OCI-LY1 (cell line): Measurements from ENCODE around the gene MCC.

Experiments
- H2AFZ ChIP-seq: fragments of 200-600 bp; sonication (generic), shearing (Covaris generic); 2 replicates; pipeline ENCODE4 v1.6.0; 2014; ENCODE audit warnings: antibody characterized with exemption, mild to moderate bottlenecking, low read length
- H3F3A ChIP-seq: fragments of 200-600 bp; sonication (generic), shearing (Covaris generic); 2 replicates; pipeline ENCODE4 v1.6.0; 2014; ENCODE audit warnings: mild to moderate bottlenecking, antibody characterized with exemption, low read length, moderate library complexity; ENCODE audit not compliant: insufficient read depth
- H3K27ac ChIP-seq: fragments of 200-600 bp; sonication (generic); 2 replicates; pipeline ENCODE4 v1.5.1; 2014; ENCODE audit warnings: low read length, mixed run types, mild to moderate bottlenecking, low read depth; ENCODE audit not compliant: poor library complexity, severe bottlenecking
- H3K27me3 ChIP-seq: fragments of 200-600 bp; sonication (generic); 2 replicates; pipeline ENCODE4 v1.6.0; 2014; ENCODE audit warnings: antibody characterized with exemption, mild to moderate bottlenecking, low read length, moderate library complexity; ENCODE audit not compliant: insufficient read depth
- H3K36me3 ChIP-seq: fragments of 200-600 bp; sonication (generic); 2 replicates; pipeline ENCODE4 v1.6.1; 2014; ENCODE audit warnings: mild to moderate bottlenecking, antibody characterized with exemption, low read length, moderate library complexity, mixed read lengths; ENCODE audit not compliant: insufficient read depth
- H3K4me1 ChIP-seq: fragments of 200-600 bp; sonication (generic); 2 replicates; pipeline ENCODE4 v1.5.1; 2014; ENCODE audit warnings: mild to moderate bottlenecking, low read length, moderate library complexity; ENCODE audit not compliant: insufficient read depth, severe bottlenecking
- H3K4me2 ChIP-seq: fragments of 200-600 bp; sonication (generic), shearing (Covaris generic); 2 replicates; pipeline ENCODE4 v1.6.1; 2014; ENCODE audit warnings: low read length
- H3K4me3 ChIP-seq: fragments of 200-600 bp; sonication (generic); 2 replicates; pipeline ENCODE4 v1.5.1; 2014; ENCODE audit warnings: low read length, low read depth, mild to moderate bottlenecking, mixed read lengths; ENCODE audit not compliant: poor library complexity, severe bottlenecking
- H3K79me2 ChIP-seq: fragments of 200-600 bp; shearing (Covaris generic); 2 replicates; pipeline ENCODE4 v1.6.1; 2016; ENCODE audit warnings: mixed run types, low read length, mixed read lengths; ENCODE audit not compliant: insufficient read depth
- H3K9ac ChIP-seq: fragments of 200-600 bp; sonication (generic), shearing (Covaris generic); 2 replicates; pipeline ENCODE4 v1.6.1; 2014; ENCODE audit warnings: mild to moderate bottlenecking, low read length, mixed read lengths
- H3K9me2 ChIP-seq: fragments of 200-600 bp; sonication (generic), shearing (Covaris generic); 2 replicates; pipeline ENCODE4 v1.6.1; 2014; ENCODE audit warnings: low read depth, mild to moderate bottlenecking, low read length, mixed read lengths
- H3K9me3 ChIP-seq: fragments of 200-600 bp; shearing (Covaris generic); 2 replicates; pipeline ENCODE4 v1.6.1; 2014; ENCODE audit warnings: low read length, mixed read lengths
- H4K20me1 ChIP-seq: fragments of 200-600 bp; sonication (generic), shearing (Covaris generic); 2 replicates; pipeline ENCODE4 v1.6.0; 2016; ENCODE audit warnings: mild to moderate bottlenecking, low read length; ENCODE audit not compliant: insufficient read depth
- CTCF ChIP-seq: fragments of 200-600 bp; sonication (generic), shearing (Covaris generic); IDR thresholded peaks from 2 replicates; pipeline ENCODE4 v1.5.1; 2017; ENCODE audit warnings: mild to moderate bottlenecking, antibody characterized with exemption, low read length, moderate library complexity, mixed read lengths
- EZH2 ChIP-seq: fragments of 200-600 bp; sonication (generic), shearing (Covaris generic); IDR thresholded peaks from 2 replicates; pipeline ENCODE4 v1.8.0; 2017; ENCODE audit warnings: borderline replicate concordance, mixed run types, mild to moderate bottlenecking, antibody characterized with exemption, low read length, moderate library complexity, mixed read lengths

The MCC gene

GRCh38 chr5:113047733-113048652 is 440.3 kb downstream of the MCC start:
- Histone ChIP-seq H3F3A (no peaks in the 10 kb centered on the region), H3K4me2 (0 out of 2 replicates have a peak overlapping the region, but pooled peaks have one; percentile 24), H3K9me2 (no peaks in the 10 kb centered on the region), H3K4me1 (peaks cover 6% of the 10 kb centered on the region), H2AFZ (no peak overlapping the region), H3K36me3 (no peaks in the 10 kb centered on the region), H3K27me3 (no peaks in the 10 kb centered on the region), H3K9ac (no peak overlapping the region), H3K9me3 (no peaks in the 10 kb centered on the region), H4K20me1 (no peaks in the 10 kb centered on the region), H3K79me2 (no peaks in the 10 kb centered on the region), H3K4me3 (no peak overlapping the region), H3K27ac (no peak overlapping the region)
- TF ChIP-seq EZH2 (no peak), CTCF (no peak)

GRCh38 chr5:113047234-113047633 is 441.0 kb downstream of the MCC start:
- no peaks in the 10 kb centered on the region for H3K36me3 ChIP-seq
- H3K79me2 ChIP-seq, result no peaks in the 10 kb centered on the region
- no peaks in the 10 kb centered on the region for H3K27me3 ChIP-seq
- no peaks in the 10 kb centered on the region for H4K20me1 ChIP-seq
- no peaks in the 10 kb centered on the region for H3K9me2 ChIP-seq
- H3F3A ChIP-seq, result no peaks in the 10 kb centered on the region
- TF ChIP-seq CTCF, result no peak
- no peak overlapping the region for H3K4me2 ChIP-seq
- H3K4me3 ChIP-seq, result no peak overlapping the region
- H3K4me1 ChIP-seq, result peaks cover 6% of the 10 kb centered on the region
- H3K27ac ChIP-seq, result no peak overlapping the region
- H2AFZ ChIP-seq, result no peak overlapping the region
- no peaks in the 10 kb centered on the region for H3K9me3 ChIP-seq
- no peak overlapping the region for H3K9ac ChIP-seq

- H3F3A ChIP-seq, result no peaks in the 10 kb centered on the region
Measured at GRCh38 chr5:113044776-113045465, 443.3 kb downstream of the MCC start.

More at GRCh38 chr5:113044776-113045465, 443.3 kb downstream of the MCC start:
- H4K20me1 ChIP-seq, result no peaks in the 10 kb centered on the region
- H3K9ac ChIP-seq, result no peak overlapping the region
- H3K9me3 ChIP-seq, result no peaks in the 10 kb centered on the region
- no peaks in the 10 kb centered on the region for H3K79me2 ChIP-seq
- no peaks in the 10 kb centered on the region for H3K27me3 ChIP-seq
- TF ChIP-seq EZH2 (no peak), CTCF (no peak)
- peaks cover 6% of the 10 kb centered on the region for H3K4me1 ChIP-seq
- no peak overlapping the region for H3K4me2 ChIP-seq
- no peak overlapping the region for H3K27ac ChIP-seq
- H3K4me3 ChIP-seq, result no peak overlapping the region
- no peak overlapping the region for H2AFZ ChIP-seq
- H3K9me2 ChIP-seq, result no peaks in the 10 kb centered on the region
- H3K36me3 ChIP-seq, result no peaks in the 10 kb centered on the region
